HepG2 (cell line): Measurements from ENCODE around the gene PRRT1B. TPM values are rescaled to one million over a fixed set of nuclear protein-coding genes. Genes with fewer than 3 reads are reported as not detected.
A peak's percentile ranks its signal among the peaks of the same experiment; 100 is the strongest.

Source experiments
- CEBPZ ChIP-seq: IDR thresholded peaks from 2 replicates; pipeline ENCODE4 v1.6.1; 2012; ENCODE audit warnings: low read length, improper control_type of control experiment
- CHD4 ChIP-seq: fragments of 200-600 bp; sonication (generic); IDR thresholded peaks from 2 replicates; pipeline ENCODE4 v1.7.0; 2017; ENCODE audit warnings: mild to moderate bottlenecking, low read length, borderline replicate concordance
- HDAC1 ChIP-seq: sonication (generic); formaldehyde crosslinking; IDR thresholded peaks from 2 replicates; pipeline ENCODE4 v1.5.1; 2020; ENCODE audit warnings: mild to moderate bottlenecking, missing genetic modification reagents
- HIC2 ChIP-seq: sonication (generic); formaldehyde crosslinking; IDR thresholded peaks from 2 replicates; pipeline ENCODE4 v1.9.0; 2022; ENCODE audit warnings: low read depth, missing genetic modification reagents
- HNF1A ChIP-seq, 2 experiments: sonication (generic) in 1 of 2; formaldehyde crosslinking in 1 of 2; IDR thresholded peaks; 2 replicates each; pipeline versions ENCODE4 v1.4.0 to v1.6.1; 2016 to 2020; ENCODE audit warnings: borderline replicate concordance in 1 of 2, low read depth in 1 of 2, mild to moderate bottlenecking in 1 of 2, missing genetic modification reagents in 1 of 2
- KMT2A ChIP-seq: sonication (generic); formaldehyde crosslinking; IDR thresholded peaks from 2 replicates; pipeline ENCODE4 v1.4.0; 2020; ENCODE audit warnings: missing genetic modification reagents
- MAFF ChIP-seq: IDR thresholded peaks from 2 replicates; pipeline ENCODE4 v1.6.1; 2011; ENCODE audit warnings: low read depth, low read length, improper control_type of control experiment
- SALL1 ChIP-seq: sonication (generic); formaldehyde crosslinking; IDR thresholded peaks from 2 replicates; pipeline ENCODE4 v1.8.0; 2022; ENCODE audit warnings: mild to moderate bottlenecking, missing genetic modification reagents
- SNAPC2 ChIP-seq: sonication (generic); formaldehyde crosslinking; IDR thresholded peaks from 2 replicates; pipeline ENCODE4 v1.8.1; 2022; ENCODE audit warnings: mild to moderate bottlenecking, missing genetic modification reagents
- ZNF317 ChIP-seq: sonication (generic); formaldehyde crosslinking; IDR thresholded peaks from 2 replicates; pipeline ENCODE4 v1.5.0; 2020; ENCODE audit warnings: mild to moderate bottlenecking, missing genetic modification reagents
- ZNF343 ChIP-seq: sonication (generic); formaldehyde crosslinking; IDR thresholded peaks from 2 replicates; pipeline ENCODE4 v1.4.0; 2020; ENCODE audit warnings: mild to moderate bottlenecking, missing genetic modification reagents
- ZNF367 ChIP-seq: sonication (generic); formaldehyde crosslinking; IDR thresholded peaks from 2 replicates; pipeline ENCODE4 v1.4.0; 2020; ENCODE audit warnings: missing genetic modification reagents, borderline replicate concordance
- ZNF619 ChIP-seq: sonication (generic); formaldehyde crosslinking; IDR thresholded peaks from 2 replicates; pipeline ENCODE4 v1.4.0; 2020; ENCODE audit warnings: mild to moderate bottlenecking, missing genetic modification reagents
- ZNF672 ChIP-seq: sonication (generic); formaldehyde crosslinking; IDR thresholded peaks from 2 replicates; pipeline ENCODE4 v1.8.1; 2022; ENCODE audit warnings: missing genetic modification reagents
- polyA plus RNA-seq, 8 experiments: library from polyadenylated mRNA; depleted of rRNA in 3 of 8; stranded (reverse) in 7 of 8; unstranded in 1 of 8; fragments of >200 nt; fragmentation: Illumina TruSeq in 4 of 8; extraction: Trizol in 4 of 8; gene quantifications; 2 replicates each; pipeline versions ENCODE4 v1.2.1 to v1.2.3, GENCODE V29; 2011 to 2016; ENCODE audit warnings: low read depth in 4 of 8, missing spikeins in 1 of 8, mixed read lengths in 1 of 8; ENCODE audit not compliant: insufficient read depth in 1 of 8
- total RNA-seq, 5 experiments: library from RNA; depleted of rRNA; stranded (reverse); fragments of >200 nt; fragmentation: Illumina TruSeq; extraction: Trizol; gene quantifications; 2 replicates each; pipeline ENCODE4 v1.2.3, GENCODE V29; 2016; ENCODE audit warnings: low read depth in 1 of 5
- TF ChIP-seq, protein P1 (sequence below): sonication (generic); formaldehyde crosslinking; IDR thresholded peaks from 2 replicates; pipeline ENCODE4 v1.4.0; 2020; ENCODE audit warnings: missing genetic modification reagents

PRRT1B gene
- total and polyA plus RNA-seq, 2 of the 13 experiments (the other 11 are each of a cell fraction or from before 2014, with no cell fraction given): not detected

DNA sequence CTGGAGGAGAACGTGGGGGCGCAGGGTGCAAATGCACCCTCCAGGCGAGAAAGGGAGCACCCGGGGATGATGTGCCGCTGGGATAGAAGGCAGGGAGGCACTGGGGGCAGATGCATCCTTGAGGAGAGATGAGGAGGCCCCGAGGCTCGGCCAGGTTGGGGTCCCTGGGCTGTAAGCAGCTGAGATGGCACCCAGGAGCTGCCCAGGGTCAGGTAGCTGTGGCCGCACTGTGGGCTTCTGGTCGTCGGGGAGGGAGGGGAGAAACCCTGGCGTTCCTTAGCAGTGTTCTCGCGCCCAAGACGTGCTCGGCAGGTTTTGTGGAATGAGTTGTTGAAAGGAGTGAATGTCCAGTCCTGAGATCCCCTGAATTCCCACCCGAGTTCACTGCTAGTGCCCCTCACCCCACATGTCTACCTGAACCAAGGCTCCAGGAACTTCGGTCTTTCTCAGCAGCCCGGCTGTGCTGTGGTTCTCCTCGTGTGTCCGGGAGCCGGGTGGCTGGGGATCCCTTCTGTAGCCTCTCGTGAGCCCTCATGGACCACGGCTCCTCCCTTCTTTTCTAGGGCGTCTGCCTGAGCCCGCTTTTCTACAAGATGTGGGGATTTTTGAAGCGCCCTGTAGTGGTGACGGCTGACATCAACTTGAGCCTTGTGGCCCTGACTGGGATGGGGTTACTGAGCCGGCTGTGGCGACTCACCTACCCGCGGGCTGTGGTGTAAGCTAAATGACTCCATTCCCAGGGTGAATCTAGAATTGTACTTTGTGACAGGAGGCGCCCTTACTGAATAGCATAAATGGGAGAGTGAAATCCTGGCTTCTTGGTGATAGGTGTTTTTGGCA, 41.5 kb upstream of the PRRT1B start (continued):
- TF ChIP-seq, protein P1, sequence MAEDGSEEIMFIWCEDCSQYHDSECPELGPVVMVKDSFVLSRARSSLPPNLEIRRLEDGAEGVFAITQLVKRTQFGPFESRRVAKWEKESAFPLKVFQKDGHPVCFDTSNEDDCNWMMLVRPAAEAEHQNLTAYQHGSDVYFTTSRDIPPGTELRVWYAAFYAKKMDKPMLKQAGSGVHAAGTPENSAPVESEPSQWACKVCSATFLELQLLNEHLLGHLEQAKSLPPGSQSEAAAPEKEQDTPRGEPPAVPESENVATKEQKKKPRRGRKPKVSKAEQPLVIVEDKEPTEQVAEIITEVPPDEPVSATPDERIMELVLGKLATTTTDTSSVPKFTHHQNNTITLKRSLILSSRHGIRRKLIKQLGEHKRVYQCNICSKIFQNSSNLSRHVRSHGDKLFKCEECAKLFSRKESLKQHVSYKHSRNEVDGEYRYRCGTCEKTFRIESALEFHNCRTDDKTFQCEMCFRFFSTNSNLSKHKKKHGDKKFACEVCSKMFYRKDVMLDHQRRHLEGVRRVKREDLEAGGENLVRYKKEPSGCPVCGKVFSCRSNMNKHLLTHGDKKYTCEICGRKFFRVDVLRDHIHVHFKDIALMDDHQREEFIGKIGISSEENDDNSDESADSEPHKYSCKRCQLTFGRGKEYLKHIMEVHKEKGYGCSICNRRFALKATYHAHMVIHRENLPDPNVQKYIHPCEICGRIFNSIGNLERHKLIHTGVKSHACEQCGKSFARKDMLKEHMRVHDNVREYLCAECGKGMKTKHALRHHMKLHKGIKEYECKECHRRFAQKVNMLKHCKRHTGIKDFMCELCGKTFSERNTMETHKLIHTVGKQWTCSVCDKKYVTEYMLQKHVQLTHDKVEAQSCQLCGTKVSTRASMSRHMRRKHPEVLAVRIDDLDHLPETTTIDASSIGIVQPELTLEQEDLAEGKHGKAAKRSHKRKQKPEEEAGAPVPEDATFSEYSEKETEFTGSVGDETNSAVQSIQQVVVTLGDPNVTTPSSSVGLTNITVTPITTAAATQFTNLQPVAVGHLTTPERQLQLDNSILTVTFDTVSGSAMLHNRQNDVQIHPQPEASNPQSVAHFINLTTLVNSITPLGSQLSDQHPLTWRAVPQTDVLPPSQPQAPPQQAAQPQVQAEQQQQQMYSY (CRISPR knock-in tag): no peak
- no peak for TF ChIP-seq ZNF367 (CRISPR knock-in tag)
- 0 out of 2 replicates have a peak, but pooled peaks have one; percentile 19 for TF ChIP-seq HIC2 (CRISPR knock-in tag)
- TF ChIP-seq MAFF: no peak
- TF ChIP-seq CEBPZ: no peak
- TF ChIP-seq ZNF317 (CRISPR knock-in tag): peak; percentile 88
- no peak for TF ChIP-seq SNAPC2
- TF ChIP-seq ZNF343 (CRISPR knock-in tag): peak; percentile 2; the same call in 1 of the 2 replicates
- no peak for TF ChIP-seq HDAC1 (CRISPR knock-in tag)
- TF ChIP-seq SALL1 (CRISPR knock-in tag): no peak
- TF ChIP-seq ZNF619 (CRISPR knock-in tag): no peak
- no peak for TF ChIP-seq KMT2A (CRISPR knock-in tag)
- no peak for TF ChIP-seq CHD4
- TF ChIP-seq ZNF672 (CRISPR knock-in tag): no peak
- no peak for TF ChIP-seq HNF1A (IDR thresholded peaks at IDR 0.05; ENCODE audit: low read depth)
- TF ChIP-seq HNF1A (CRISPR knock-in tag; IDR thresholded peaks at IDR 0.05; ENCODE audit: borderline replicate concordance): no peak; the same call in 1 of the 2 replicates
